GM12892 (cell line): ENCODE measurements around the gene MICAL1.

Experiments used
- POLR2A ChIP-seq: IDR thresholded peaks from 2 replicates; pipeline ENCODE4 v1.6.1; 2011; ENCODE audit warnings: low read depth, low read length, control low read depth
- TAF1 ChIP-seq: IDR thresholded peaks from 2 replicates; pipeline ENCODE4 v1.6.1; 2011; ENCODE audit warnings: low read depth, mild to moderate bottlenecking, control low read depth, low read length, borderline replicate concordance

GRCh38 chr6:109406196-109406595 is 49.4 kb downstream of the MICAL1 start:
- no peak for TF ChIP-seq POLR2A
- TF ChIP-seq TAF1 = no peak
